Gastroesophageal sphincter (tissue), 4 donors: ENCODE measurements around the gene LENEP. TPM values are rescaled to one million over a fixed set of nuclear protein-coding genes. Genes with fewer than 3 reads are reported as not detected.

Experiments
- ATAC-seq: fragments of 150-250 bp; one replicate; pipeline ENCODE4 v1.9.1; 2016; ENCODE audit warnings: mild to moderate bottlenecking, moderate library complexity
- H3K27ac ChIP-seq, 4 donors: fragments of 200-600 bp; sonication (generic) in 3 of 4; 1 replicate in 3 of 4; 2 replicates in 1 of 4; pipeline ENCODE4 v1.5.1; 2016 to 2019
- H3K27me3 ChIP-seq: fragments of 200-600 bp; sonication (generic); one replicate; pipeline ENCODE4 v1.5.1; 2019
- H3K36me3 ChIP-seq, 2 donors: fragments of 200-600 bp; sonication (generic); one replicate each; pipeline ENCODE4 v1.5.1; 2019; ENCODE audit warnings: control low read depth in 1 of 2
- H3K4me1 ChIP-seq, 3 donors: fragments of 200-600 bp; sonication (generic); 1 replicate in 2 of 3; 2 replicates in 1 of 3; pipeline ENCODE4 v1.5.1; 2016 to 2019; ENCODE audit warnings: control low read depth in 2 of 3
- H3K4me3 ChIP-seq, 2 donors: fragments of 200-600 bp; sonication (generic); one replicate each; pipeline ENCODE4 v1.5.1; 2019; ENCODE audit warnings: mild to moderate bottlenecking in 1 of 2, moderate library complexity in 1 of 2
- H3K9me3 ChIP-seq, 3 donors: fragments of 200-600 bp; sonication (generic); one replicate each; pipeline ENCODE4 v1.5.1; 2017 to 2019; ENCODE audit warnings: control low read depth in 2 of 3
- EP300 ChIP-seq: sonication (generic); formaldehyde crosslinking; IDR thresholded peaks from one replicate; pipeline ENCODE4 v1.6.1; 2017; ENCODE audit warnings: antibody characterized with exemption, mild to moderate bottlenecking
- POLR2A ChIP-seq, 2 donors: fragments of 450-650 bp; IDR thresholded peaks; one replicate each; pipeline ENCODE4 v1.6.1; 2017; ENCODE audit warnings: antibody characterized with exemption in 2 of 2, mild to moderate bottlenecking in 2 of 2, moderate library complexity in 1 of 2
- POLR2AphosphoS5 ChIP-seq: sonication (generic); formaldehyde crosslinking; IDR thresholded peaks from one replicate; pipeline ENCODE4 v1.6.1; 2017; ENCODE audit warnings: antibody characterized with exemption
- WGBS, 2 donors: methylation state at CpG; one replicate each; pipeline ENCODE4 v1.1.5; 2018; ENCODE audit warnings: low coverage in 1 of 2; 5-methylcytosine and 5-hydroxymethylcytosine counted together
- total RNA-seq, 4 donors: library from RNA; depleted of rRNA; stranded (reverse); fragments of >200 nt; gene quantifications; one replicate each; pipeline ENCODE4 v1.1.0, GENCODE V29; 2016
- TF ChIP-seq, protein P1 (sequence below), 4 experiments: fragments of 200-600 bp in 2 of 4; fragments of 450-650 bp in 2 of 4; sonication (generic) in 1 of 4; IDR thresholded peaks; one replicate each; pipeline ENCODE4 v1.5.1; 2017 to 2019; ENCODE audit warnings: antibody characterized with exemption in 4 of 4, mild to moderate bottlenecking in 2 of 4, moderate library complexity in 2 of 4

The LENEP gene
- total RNA-seq, 4 donors from 2014 or later = not detected

DNA sequence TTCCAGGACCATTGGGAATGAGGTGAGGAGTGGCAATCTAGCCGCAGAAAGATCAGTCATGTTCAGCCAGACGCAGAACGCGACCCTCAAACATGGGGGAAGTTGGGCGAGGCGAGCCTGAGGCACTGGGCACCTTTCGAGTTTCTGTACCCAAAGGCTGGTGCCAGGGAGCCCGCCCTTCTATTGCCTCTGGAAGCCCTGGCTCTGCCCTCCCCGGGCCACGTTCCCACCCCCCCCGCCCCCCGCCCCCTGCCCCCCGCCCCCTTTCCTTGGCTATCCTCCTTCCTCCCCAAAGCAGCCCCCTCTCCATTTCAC, 7.0 kb downstream of the LENEP start:
- no peaks in the 10 kb centered on the region for H3K9me3 ChIP-seq
- H3K4me3 ChIP-seq = peak overlapping the region; percentile 76 to 89
- H3K27me3 ChIP-seq = no peaks in the 10 kb centered on the region
- WGBS, 2 donors = no CpG with 5 or more reads among the region's 13 CpGs
- H3K4me1 ChIP-seq = peaks cover 6 to 45% (median 26%) of the 10 kb centered on the region in 3 donors
- peak overlapping the region; percentile 88 to 97 (median 96) for H3K27ac ChIP-seq
- TF ChIP-seq, protein P1, sequence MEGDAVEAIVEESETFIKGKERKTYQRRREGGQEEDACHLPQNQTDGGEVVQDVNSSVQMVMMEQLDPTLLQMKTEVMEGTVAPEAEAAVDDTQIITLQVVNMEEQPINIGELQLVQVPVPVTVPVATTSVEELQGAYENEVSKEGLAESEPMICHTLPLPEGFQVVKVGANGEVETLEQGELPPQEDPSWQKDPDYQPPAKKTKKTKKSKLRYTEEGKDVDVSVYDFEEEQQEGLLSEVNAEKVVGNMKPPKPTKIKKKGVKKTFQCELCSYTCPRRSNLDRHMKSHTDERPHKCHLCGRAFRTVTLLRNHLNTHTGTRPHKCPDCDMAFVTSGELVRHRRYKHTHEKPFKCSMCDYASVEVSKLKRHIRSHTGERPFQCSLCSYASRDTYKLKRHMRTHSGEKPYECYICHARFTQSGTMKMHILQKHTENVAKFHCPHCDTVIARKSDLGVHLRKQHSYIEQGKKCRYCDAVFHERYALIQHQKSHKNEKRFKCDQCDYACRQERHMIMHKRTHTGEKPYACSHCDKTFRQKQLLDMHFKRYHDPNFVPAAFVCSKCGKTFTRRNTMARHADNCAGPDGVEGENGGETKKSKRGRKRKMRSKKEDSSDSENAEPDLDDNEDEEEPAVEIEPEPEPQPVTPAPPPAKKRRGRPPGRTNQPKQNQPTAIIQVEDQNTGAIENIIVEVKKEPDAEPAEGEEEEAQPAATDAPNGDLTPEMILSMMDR (IDR thresholded peaks at IDR 0.05) = no peak
- TF ChIP-seq POLR2A (IDR thresholded peaks at IDR 0.05) = no peak
- TF ChIP-seq POLR2AphosphoS5 = no peak
- no peak for TF ChIP-seq EP300
- no peak for ATAC-seq
- no peaks in the 10 kb centered on the region for H3K36me3 ChIP-seq

DNA sequence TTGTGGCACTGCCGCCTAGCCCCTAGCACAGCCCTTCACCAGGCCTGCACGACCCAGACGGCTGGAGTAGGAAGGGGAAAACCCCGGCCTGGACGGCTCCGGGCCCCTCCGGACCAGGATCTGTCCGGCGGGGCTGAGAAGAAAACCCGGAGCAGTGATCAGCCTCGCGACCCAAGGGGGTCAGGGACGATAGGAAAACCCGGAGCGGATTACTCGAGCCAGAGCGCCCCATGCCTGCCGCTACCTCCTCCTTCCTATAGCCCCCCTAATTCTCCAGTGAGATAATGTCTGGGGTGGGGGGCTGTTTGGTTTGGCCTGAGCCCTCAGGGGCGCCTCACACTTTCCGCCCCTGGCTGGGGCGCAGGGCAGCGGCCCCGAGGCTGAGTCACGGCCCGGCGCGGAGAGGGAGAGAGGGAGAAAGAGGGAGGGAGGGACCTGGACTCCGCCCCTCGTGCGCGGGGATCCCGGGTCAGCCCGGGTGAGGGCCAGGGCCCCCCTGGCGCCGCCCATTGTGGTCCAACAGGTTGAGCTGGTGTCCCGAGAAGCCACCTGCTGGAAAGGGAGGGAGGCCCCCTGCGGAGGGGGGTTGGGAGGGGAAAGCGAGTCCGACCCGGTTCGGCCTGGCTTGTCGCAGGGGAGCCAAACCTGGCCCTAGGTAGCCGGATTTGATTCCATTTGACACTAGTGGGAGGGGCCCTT, 7.5 kb downstream of the LENEP start:
- H3K27ac ChIP-seq = peak overlapping the region; percentile 88 to 97 (median 96)
- peak overlapping the region; percentile 76 to 89 for H3K4me3 ChIP-seq
- H3K27me3 ChIP-seq = no peaks in the 10 kb centered on the region
- 0% methylated on average over 2 of the region's 43 CpGs; no CpG with 5 or more reads in 1 of the 2 donors for WGBS, 2 donors
- peak; percentile 63 for ATAC-seq
- TF ChIP-seq POLR2AphosphoS5 (peak; percentile 63), POLR2A (IDR thresholded peaks at IDR 0.05) (peak; percentile 57 to 60), EP300 (no peak)
- TF ChIP-seq, protein P1 (IDR thresholded peaks at IDR 0.05) = peak in 3 of 4 experiments; percentile 15 to 30 (median 28)
- H3K9me3 ChIP-seq = no peaks in the 10 kb centered on the region
- H3K36me3 ChIP-seq = no peaks in the 10 kb centered on the region
- peaks cover 6 to 45% (median 30%) of the 10 kb centered on the region in 3 donors for H3K4me1 ChIP-seq

DNA sequence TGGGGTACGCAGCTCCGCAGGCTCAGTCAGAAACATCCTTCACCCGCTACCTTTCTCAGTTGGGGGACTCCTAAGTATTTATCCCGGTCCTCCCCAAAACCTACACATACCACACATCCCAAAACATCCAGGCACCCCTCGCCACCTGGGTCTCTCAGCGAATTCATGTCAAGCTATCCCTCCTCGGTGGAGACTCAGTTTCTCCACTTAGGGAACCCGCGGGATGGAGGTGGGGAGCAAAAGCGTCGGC, 8.0 kb downstream of the LENEP start:
- Histone ChIP-seq H3K27me3 (no peaks in the 10 kb centered on the region), H3K36me3 (no peaks in the 10 kb centered on the region), H3K4me1 (peaks cover 6 to 48% (median 30%) of the 10 kb centered on the region in 3 donors), H3K27ac (peak overlapping the region; percentile 88 to 97 (median 96)), H3K4me3 (peak overlapping the region; percentile 76 to 89), H3K9me3 (no peaks in the 10 kb centered on the region)
- no peak for TF ChIP-seq POLR2AphosphoS5
- no peak for TF ChIP-seq EP300
- TF ChIP-seq, protein P1 (IDR thresholded peaks at IDR 0.05) = no peak
- TF ChIP-seq POLR2A (IDR thresholded peaks at IDR 0.05) = no peak
- WGBS, 2 donors = 0% methylated on average over 2 to 5 of the region's 11 CpGs
- no peak for ATAC-seq

DNA sequence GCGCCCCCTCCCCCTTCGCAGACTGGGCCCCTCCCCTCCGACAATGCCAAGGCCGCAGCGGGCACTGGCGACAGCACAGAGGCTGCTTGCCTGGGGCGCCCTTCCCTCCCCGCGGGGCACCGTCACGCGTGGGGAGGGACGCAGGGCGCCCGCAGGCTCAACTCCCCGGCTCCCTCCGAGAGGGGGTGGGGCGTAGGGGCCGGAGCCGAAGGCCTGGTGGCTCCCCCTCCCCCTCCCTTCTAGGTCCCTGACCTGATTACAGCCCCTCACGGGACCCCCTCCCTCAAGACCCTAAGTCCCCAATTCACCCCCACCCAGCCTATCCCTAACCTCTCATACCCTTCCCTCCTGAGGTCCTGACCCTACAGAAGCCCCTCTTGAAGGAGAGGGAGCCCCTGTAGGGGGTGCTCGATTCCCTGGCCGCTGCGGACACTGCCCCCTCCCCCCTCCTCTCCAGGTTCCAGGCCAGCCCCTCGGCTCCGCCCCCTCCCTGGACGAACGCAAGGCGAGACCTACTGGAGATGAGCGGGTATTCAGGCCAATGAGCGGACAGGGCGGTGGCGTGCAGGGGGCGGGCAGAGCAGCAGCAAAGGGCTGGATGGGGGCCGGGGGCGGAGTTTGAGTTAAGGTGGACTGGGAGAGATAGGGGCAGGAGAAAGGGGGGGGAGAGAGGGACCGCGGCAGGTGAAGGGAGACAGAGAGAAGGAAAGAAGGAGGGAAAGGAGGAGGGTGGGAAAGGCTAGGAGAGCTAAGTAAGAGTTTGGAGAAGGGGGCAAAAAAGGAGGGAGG, 8.5 kb downstream of the LENEP start:
- H3K36me3 ChIP-seq = no peaks in the 10 kb centered on the region
- no peaks in the 10 kb centered on the region for H3K27me3 ChIP-seq
- peak overlapping the region; percentile 76 to 89 for H3K4me3 ChIP-seq
- H3K4me1 ChIP-seq = peaks cover 6 to 53% (median 30%) of the 10 kb centered on the region in 3 donors
- peak; percentile 89 for ATAC-seq
- WGBS, 2 donors = 0% methylated on average over 1 to 9 of the region's 38 CpGs
- peak overlapping the region; percentile 88 to 97 (median 96) for H3K27ac ChIP-seq
- peak; percentile 62 for TF ChIP-seq POLR2AphosphoS5
- peak; percentile 36 to 59 for TF ChIP-seq POLR2A (IDR thresholded peaks at IDR 0.05)
- no peak for TF ChIP-seq EP300
- TF ChIP-seq, protein P1 (IDR thresholded peaks at IDR 0.05) = peak in 3 of 4 experiments; percentile 30 to 65 (median 46)
- H3K9me3 ChIP-seq = no peaks in the 10 kb centered on the region
